ENCODE measurements around the gene HOMEZ.

The HOMEZ gene

GRCh38 chr14:23297096-23297495, 11.2 kb upstream of the HOMEZ start:
- H3K27ac ChIP-seq (ENCODE audit: low read length): no peak overlapping the region
- peaks cover 14% of the 10 kb centered on the region for H3K79me2 ChIP-seq (ENCODE audit: insufficient read depth, low read length)
- no peaks in the 10 kb centered on the region for H3K27me3 ChIP-seq (ENCODE audit: insufficient read depth, low read length, poor library complexity)
- TF ChIP-seq EZH2 (IDR thresholded peaks at IDR 0.05; ENCODE audit: borderline replicate concordance, low read depth, low read length, severe bottlenecking): no peak
- TF ChIP-seq CTCF (IDR thresholded peaks at IDR 0.05; ENCODE audit: borderline replicate concordance, extremely low read depth, low read length, poor library complexity, severe bottlenecking): no peak
- H3K4me3 ChIP-seq (ENCODE audit: low read depth in 1 of 2, low read length in 2 of 2): no peak overlapping the region
- DNase-seq: no peak
- no peaks in the 10 kb centered on the region for H3K9me3 ChIP-seq (ENCODE audit: insufficient read depth, low read length, severe bottlenecking)
- H4K20me1 ChIP-seq (ENCODE audit: insufficient read depth, low read length): no peaks in the 10 kb centered on the region
- peaks cover 28% of the 10 kb centered on the region for H3K4me1 ChIP-seq (ENCODE audit: insufficient read depth, low read length)
- peaks cover 35% of the 10 kb centered on the region for H3K36me3 ChIP-seq (ENCODE audit: insufficient read depth, low read length)
- ATAC-seq (ENCODE audit: insufficient read depth, low read depth): no peak
- H2AFZ ChIP-seq (ENCODE audit: low read depth, low read length): no peak overlapping the region
- H3K4me2 ChIP-seq (ENCODE audit: insufficient read depth, low read length): no peak overlapping the region
- no peak overlapping the region for H3K9ac ChIP-seq (ENCODE audit: low read depth, low read length)

GRCh38 chr14:23296012-23296777, 10.3 kb upstream of the HOMEZ start:
- no peaks in the 10 kb centered on the region for H3K27me3 ChIP-seq (ENCODE audit: insufficient read depth, low read length, poor library complexity)
- no peak overlapping the region for H3K27ac ChIP-seq (ENCODE audit: low read length)
- H3K79me2 ChIP-seq (ENCODE audit: insufficient read depth, low read length): peaks cover 14% of the 10 kb centered on the region
- H4K20me1 ChIP-seq (ENCODE audit: insufficient read depth, low read length): no peaks in the 10 kb centered on the region
- no peak overlapping the region for H3K9ac ChIP-seq (ENCODE audit: low read depth, low read length)
- H2AFZ ChIP-seq (ENCODE audit: low read depth, low read length): no peak overlapping the region
- H3K9me3 ChIP-seq (ENCODE audit: insufficient read depth, low read length, severe bottlenecking): no peaks in the 10 kb centered on the region
- peaks cover 25% of the 10 kb centered on the region for H3K4me1 ChIP-seq (ENCODE audit: insufficient read depth, low read length)
- ATAC-seq (ENCODE audit: insufficient read depth, low read depth) (no peak), DNase-seq (no peak)
- peaks cover 35% of the 10 kb centered on the region for H3K36me3 ChIP-seq (ENCODE audit: insufficient read depth, low read length)
- no peak overlapping the region for H3K4me2 ChIP-seq (ENCODE audit: insufficient read depth, low read length)
- TF ChIP-seq EZH2 (IDR thresholded peaks at IDR 0.05; ENCODE audit: borderline replicate concordance, low read depth, low read length, severe bottlenecking): no peak
- TF ChIP-seq CTCF (IDR thresholded peaks at IDR 0.05; ENCODE audit: borderline replicate concordance, extremely low read depth, low read length, poor library complexity, severe bottlenecking): no peak
- H3K4me3 ChIP-seq (ENCODE audit: low read depth in 1 of 2, low read length in 2 of 2): no peak overlapping the region

GRCh38 chr14:23294734-23295561, 9.0 kb upstream of the HOMEZ start:
- no peaks in the 10 kb centered on the region for H3K27me3 ChIP-seq (ENCODE audit: insufficient read depth, low read length, poor library complexity)
- H3K27ac ChIP-seq (ENCODE audit: low read length): no peak overlapping the region
- H3K4me2 ChIP-seq (ENCODE audit: insufficient read depth, low read length): peak overlapping the region; percentile 1; the same call in 1 of the 2 replicates
- H3K79me2 ChIP-seq (ENCODE audit: insufficient read depth, low read length): peaks cover 3% of the 10 kb centered on the region
- H3K36me3 ChIP-seq (ENCODE audit: insufficient read depth, low read length): peaks cover 27% of the 10 kb centered on the region
- H4K20me1 ChIP-seq (ENCODE audit: insufficient read depth, low read length): no peaks in the 10 kb centered on the region
- peak; percentile 91 for TF ChIP-seq CTCF (IDR thresholded peaks at IDR 0.05; ENCODE audit: borderline replicate concordance, extremely low read depth, low read length, poor library complexity, severe bottlenecking)
- no peak for TF ChIP-seq EZH2 (IDR thresholded peaks at IDR 0.05; ENCODE audit: borderline replicate concordance, low read depth, low read length, severe bottlenecking)
- no peak overlapping the region for H3K4me3 ChIP-seq (ENCODE audit: low read depth in 1 of 2, low read length in 2 of 2)
- no peak overlapping the region for H3K9ac ChIP-seq (ENCODE audit: low read depth, low read length)
- H2AFZ ChIP-seq (ENCODE audit: low read depth, low read length): no peak overlapping the region; the same call in 1 of the 2 replicates
- H3K4me1 ChIP-seq (ENCODE audit: insufficient read depth, low read length): peaks cover 16% of the 10 kb centered on the region
- no peaks in the 10 kb centered on the region for H3K9me3 ChIP-seq (ENCODE audit: insufficient read depth, low read length, severe bottlenecking)
- ATAC-seq (ENCODE audit: insufficient read depth, low read depth) (peak; percentile 82), DNase-seq (peak; percentile 63)

Measured in DND-41 (cell line).